HUDEP-2 (cell line): Measurements from ENCODE around the gene MMP8.

Source experiments
- DNase-seq, 76 experiments: peaks; one replicate each; lab custom pipeline; 2025; ENCODE audit not compliant: unreplicated experiment in 76 of 76; lab: John Stamatoyannopoulos, UW

MMP8 gene

DNA sequence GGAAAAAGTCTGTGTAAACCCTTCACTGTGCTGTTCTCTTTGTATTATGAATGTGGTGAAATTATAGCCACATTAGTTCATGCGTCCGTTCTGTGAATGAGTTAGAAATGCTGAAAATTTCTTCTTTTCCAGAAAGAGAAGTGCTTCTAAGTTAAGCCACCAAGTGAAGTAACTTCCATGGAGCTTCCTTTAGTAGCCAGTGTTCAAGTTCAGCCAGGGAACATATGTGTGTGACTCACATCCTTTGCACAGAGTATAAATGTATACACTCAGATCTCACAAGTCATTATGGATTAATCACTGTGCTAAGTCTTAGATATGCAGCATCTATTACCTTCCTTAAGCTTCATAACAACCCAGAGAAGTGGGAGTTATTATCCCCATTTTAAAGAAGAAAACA lies 3.1 kb upstream of the MMP8 start:
- no peak for DNase-seq

DNA sequence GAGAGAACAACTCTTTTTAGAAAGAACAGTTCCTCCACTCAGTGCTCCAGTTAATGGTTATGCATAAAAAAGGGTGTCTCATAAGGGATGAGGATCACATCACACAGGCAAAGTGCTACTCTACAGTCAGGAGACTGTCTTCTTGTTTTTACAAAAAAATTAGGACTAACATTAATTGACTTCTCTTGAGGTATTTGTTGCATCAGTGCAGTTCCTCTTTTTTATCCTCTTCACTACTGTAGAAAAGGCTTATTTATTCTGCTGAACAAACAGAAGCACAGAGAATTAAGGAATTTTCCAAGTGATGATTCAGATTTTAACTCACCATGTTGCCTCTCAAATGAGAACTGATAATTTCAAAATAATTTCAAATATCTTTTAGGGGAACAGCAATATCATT lies 1.9 kb downstream of the MMP8 start:
- DNase-seq, result no peak

DNA sequence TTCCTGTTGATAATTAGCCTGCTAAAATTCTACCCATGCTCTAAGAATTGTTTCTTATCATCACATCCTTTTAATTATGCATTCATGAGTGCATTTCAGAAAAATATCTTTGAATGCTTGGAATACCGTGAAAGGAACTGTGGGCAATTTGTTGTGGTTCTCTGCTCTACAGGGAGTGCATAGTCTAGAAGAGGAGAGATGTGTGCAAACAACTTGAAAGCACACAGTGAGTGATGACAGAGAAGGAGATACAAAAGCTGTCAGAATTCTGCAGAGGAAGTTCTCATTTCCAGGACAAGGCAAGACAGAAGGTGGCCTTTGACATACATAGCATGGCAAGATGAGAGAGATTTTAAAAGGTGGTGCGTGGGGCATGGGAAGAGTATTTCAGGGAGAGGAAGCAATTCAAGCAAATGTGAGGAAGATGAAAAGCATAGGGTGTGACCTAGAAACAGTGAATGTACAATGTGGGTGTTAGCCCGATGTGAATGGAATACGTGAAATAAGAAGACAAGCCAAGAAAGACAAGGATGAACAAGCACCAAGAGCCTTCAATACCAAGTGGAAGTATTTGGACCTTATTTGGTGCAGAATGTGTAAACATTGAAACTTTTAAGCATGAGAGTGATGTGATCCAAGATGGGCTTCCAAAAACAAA lies 5.0 kb downstream of the MMP8 start:
- DNase-seq, result no peak

DNA sequence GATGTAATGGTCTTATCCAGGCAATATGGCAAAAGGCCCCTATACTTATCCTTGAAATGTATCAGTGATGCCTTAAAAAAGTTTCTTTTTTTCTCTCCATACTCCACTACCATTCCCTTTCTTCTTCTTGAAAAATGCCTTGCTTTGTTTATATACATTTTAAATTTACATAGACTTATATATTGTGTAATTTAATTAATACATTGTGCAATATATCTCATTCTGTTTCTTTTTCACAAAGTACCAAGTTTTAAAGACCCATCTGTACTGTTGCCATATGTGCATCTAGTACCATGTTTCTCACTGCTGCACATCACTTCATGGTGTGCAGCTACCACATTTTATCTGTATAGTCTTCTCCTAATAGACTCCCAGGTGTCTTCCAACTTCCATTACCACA lies 7.5 kb downstream of the MMP8 start:
- DNase-seq, result no peak

DNA sequence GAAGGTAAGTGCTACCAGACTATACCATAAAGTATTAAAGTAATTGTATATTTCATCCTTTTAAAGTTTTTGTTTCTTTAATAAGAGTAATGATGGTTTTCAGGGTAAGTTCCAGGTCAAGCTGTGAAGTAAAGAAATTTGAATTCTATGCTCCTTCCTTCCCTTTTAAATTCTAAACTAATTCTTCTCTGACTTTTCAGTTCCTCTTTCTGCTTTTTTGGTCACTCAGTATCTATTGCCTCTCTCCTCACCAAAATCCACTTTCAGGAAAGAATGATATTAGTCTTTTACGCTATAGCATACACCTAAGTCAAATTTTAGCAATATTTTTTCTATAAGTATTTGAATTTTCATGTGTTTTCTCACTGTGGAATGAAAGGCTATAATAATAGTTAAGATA lies 8.2 kb downstream of the MMP8 start:
- DNase-seq, result no peak

DNA sequence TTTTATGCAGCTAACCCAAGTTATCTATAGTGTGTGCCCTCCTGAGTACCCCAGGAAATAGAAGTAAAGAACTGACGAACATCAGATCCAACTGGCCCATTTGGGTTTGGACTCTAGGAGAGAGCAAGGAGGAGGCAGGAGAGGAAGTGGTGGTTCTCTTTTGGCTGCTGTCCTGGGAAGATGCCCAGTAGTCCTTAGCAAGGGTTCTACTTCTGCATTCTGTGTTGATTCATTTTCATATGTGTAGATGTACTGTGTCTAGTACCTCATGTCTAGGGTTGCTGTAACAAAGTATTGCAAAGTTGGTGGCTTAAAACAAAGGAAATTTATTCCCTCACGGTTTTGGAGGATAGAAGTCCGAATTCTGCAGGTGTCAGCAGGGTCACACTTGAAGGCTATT lies 12.6 kb downstream of the MMP8 start:
- no peak for DNase-seq

DNA sequence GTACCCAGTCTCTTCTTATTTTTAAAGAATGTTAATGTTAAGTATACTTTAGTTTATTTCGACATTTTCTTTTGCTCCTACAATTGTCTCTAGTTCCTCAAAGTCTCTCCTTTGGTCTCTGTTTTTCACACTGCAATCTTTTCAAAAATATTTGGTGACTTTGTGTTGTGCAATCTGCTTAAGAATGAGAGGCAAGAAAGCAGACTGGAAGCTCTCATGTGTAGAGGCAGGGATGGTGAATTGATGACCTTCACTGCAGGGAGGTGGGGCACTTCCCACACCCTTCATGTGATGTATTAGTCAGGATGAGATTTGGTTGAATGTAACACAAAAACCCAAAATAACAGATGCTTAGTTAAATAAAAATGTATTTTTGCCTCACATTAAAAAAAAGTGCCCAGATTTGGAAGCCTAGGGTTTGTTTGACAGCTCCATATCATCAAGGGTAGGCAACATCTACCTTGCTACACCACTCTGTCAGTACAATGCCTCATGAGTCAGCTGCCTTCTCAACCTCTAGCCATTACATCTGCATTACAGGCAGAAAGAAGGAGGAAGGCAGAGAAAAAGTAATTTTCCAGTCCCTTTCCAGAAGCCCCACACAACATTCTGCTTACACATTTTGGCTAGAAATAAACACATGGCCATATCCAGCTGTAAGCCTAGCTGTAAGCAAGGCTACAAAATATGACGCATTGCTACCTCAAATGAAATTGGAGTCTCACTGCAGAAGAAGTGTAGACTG lies 15.4 kb downstream of the MMP8 start:
- no peak for DNase-seq

DNA sequence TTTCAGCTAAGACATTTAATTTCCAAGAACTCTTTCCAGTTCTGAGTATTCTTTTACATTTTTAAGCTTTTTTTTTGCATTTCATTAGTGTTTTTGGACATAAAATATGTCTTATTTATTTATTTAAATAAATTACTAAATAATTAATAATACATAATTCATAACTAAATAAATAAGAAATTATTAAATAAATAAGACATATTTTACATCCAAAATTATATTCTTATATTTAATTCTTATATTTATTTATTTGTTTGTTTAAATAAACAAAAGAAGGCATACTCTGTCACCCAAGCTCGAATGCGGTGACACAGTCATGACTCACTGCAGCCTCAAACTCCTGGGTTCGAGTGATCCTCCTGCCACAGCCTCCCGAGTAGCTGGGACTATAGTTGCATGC lies 16.1 kb downstream of the MMP8 start:
- no peak for DNase-seq

DNA sequence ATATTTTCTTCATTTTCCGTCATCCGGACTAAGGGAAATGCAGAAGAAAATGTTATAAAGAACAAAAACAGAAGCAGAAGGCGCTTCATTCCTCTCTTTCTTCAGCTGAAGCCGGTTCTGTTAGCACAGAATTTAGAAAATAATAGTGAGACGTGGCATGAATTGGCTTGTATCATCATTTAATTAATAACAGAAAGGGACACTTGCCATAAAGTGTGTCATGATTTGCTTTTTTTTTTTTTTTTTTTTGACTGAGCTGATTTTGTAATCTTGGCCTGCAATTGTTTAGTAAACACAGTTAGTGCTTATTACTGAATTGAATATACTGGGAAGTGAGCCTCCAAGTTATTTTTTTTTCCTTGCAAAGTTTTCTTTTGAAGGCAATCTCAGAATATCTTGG lies 19.1 kb downstream of the MMP8 start, which contains the start of gene MMP27:
Gene MMP27 (minus strand): TSS at position 144 of the 400 bp plus-strand sequence. CDS start 55 bp downstream, at position 89.
- no peak for DNase-seq

DNA sequence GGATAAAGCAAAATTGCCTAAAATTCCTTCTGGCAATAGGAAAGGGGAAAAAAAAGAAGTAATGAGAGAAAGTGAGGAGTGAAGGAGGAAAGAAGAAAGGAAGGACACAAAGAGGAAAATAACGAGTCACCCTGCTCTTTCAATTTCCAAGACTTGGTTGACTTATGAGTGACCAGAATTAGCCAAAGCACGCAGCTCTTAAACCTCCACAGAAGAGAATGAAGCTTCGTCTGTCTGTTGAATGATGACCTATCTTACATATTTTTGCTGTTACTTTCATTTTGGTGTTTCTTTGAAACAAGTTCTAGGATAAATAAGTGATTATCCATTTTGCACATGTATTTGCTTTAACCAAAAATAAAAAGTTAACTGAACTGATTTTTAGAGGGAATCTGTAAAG lies 19.9 kb downstream of the MMP8 start:
- DNase-seq, result no peak

DNA sequence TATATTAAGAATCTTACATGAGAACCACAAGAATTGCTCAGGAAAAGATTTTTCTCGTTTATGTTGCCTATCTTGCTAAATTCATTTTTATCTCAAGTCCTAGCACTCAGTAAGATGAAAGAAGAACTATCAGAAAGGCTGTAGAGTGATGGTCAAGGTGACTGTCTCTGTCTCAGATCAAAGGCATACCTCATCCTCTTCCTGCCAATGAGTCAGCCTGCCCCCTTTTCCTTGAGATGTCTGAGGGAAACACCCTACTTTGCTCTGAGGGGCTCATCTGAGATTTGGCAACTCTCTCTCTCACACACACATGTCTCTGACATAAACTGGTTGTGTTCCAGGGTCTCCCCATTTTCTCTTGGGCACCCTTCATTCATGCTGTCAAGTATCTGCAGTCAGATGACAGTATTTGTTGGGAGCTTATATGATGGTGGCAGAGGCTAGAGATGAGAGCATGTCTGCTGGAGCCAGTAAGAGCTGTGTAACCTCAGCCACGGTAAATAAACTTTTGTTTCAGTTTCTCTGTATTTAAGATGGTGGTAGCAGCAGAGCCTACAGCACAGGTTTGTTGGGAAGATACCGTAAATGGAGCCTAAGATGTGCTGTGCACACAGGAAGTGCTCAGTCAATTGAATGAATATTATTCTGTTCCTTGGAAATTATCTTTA lies 20.8 kb downstream of the MMP8 start:
- no peak for DNase-seq

DNA sequence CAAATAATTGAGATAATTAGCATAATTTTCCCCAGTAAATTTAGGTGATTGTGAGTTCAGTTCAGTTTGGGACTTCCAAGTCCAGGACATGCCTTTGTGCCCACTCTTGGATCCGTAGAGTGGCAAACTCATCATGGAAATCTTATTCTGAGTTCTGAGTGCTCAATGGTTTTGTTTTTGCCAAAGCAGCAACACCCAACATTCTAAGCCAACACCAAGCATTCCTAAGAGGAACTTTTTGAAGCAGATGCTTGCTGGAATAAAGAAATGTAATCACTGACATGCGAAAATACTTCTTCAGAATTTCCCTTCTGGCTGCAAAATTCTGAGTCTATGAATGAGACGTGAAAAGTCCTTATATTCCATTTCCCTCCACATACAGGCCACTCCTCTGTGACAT lies 29.6 kb downstream of the MMP8 start:
- no peak for DNase-seq

DNA sequence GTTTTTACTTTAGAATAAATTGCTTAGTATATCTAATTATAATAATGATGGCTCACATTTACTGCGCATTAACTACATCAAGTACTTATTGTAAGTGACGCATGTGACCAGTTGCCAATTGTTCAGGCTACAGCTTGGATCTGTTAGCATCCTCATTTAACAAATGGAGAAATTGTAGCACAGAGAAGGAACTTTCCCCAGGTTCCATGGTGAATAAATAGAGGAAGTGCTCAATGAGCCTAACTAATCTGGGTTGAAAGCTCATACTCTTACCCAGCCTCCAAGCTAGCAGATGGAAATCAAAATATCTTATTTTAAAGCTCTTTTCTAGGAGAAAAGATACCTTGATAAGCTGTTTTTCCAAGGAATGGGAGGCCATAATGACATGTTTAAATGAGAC lies 39.0 kb downstream of the MMP8 start:
- DNase-seq, result no peak

DNA sequence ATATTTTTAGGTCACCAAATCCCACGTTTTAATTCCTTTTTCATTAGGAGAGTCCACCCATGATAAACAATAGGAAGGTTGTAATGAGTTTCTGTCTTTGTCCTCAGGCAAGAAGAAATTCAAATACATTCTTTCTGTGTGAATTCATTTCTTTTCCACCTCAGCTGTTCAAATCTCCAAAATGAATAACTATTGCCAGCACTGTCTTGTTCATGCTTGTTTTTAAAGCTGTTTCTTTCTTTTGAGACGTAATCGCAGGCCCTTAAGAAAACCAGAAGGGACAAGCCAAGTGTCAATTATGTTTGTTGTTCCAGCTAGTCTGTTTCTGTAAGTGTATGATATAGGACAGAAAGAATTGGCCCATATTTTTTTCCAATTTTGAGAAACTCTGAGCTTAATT lies 39.4 kb downstream of the MMP8 start:
- no peak for DNase-seq

DNA sequence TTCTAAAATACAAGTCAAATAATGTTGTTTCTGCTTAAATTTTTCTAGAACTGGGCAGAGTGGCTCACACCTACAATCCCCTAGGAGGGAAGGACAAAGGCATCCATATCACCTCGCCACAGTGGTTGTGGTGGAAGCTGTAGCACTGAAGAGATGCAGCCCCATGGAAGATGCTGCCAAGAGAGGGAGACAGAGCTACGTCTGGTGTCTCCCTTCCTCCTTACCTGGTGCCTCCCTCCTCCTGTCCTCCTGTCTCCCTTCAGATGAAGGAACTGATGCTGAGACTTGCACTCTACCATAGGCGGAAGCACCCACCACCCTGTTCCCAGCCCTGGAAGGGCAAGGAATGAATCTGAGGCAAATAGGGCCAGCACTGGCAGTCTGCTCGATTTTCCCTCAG lies 41.5 kb downstream of the MMP8 start:
- no peak for DNase-seq

DNA sequence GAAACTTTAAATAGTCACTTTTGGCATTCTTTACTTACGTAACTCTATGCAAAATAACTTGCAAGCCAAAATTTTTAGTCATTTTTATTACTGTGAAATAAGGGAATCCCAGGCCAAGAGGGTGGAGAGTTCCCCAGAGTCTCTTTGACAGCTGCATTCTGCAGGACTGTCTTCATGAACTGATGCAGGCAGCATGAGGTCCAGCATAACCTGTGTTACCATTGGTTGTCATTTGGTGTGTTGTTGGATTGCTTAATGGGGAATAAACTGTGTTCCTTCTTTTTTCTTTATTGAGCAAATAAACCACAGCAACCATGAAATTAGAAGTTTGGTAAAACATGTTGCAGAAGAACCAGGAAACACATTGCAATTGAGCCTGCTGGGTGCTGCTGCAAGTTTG lies 43.8 kb downstream of the MMP8 start:
- DNase-seq, result no peak

DNA sequence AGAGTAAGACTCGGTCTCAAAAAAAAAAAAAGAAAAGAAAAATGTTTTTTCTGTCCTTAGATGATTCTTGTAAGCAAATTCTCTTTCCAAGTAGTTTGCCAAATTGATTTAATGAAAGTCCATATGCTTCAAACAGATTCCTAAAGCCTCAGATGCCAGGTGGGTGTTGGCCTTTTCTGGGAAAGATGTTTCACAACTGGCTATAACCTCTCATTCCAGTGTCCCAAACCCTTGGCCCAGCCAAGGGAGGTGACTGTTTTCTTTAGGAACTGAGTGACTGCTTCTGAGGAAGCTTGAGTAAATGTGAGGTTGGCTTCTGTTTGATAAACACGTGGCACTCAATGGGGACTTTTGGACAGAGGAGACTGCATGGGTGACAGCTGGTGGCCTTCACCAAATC lies 46.7 kb downstream of the MMP8 start:
- DNase-seq, result no peak

DNA sequence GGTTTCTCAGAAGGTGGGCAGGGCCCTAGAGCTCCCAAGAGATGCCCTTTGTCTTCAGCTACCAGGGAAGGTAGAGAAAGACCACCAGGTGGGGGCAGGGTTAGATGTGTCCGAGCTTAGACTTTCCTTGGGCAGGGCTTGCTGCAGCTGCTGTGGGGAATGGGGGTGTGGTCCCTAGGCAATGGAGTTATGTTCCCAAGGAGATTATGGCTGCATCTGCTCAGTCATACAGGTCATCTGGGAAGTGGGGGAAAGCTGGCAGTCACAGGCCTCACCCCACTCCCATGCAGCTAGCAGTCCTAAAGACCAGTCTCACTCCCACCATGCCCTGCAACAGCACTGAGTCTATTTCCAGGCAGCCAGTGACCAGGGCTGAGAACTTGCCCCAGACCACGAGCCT lies 48.7 kb downstream of the MMP8 start:
- DNase-seq, result no peak

DNA sequence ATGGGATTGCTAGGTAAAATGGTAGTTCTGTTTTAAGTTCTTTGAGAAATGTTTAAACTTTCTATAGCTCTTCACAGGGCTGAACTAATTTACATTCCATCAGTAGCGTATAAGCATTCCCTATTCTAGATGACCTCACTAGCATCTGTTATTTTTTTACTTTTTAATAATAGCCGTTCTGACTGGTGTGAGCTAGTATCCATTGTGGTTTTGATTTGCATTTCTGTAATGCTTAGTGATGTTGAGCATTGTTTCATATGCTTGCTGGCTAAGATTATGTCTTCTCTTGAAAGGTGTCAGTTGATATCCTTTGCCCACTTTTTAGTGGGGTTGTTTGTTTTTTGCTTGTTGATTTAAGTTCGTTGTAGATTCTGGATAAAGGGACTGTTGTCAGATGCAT lies 55.1 kb downstream of the MMP8 start:
- DNase-seq, result no peak

DNA sequence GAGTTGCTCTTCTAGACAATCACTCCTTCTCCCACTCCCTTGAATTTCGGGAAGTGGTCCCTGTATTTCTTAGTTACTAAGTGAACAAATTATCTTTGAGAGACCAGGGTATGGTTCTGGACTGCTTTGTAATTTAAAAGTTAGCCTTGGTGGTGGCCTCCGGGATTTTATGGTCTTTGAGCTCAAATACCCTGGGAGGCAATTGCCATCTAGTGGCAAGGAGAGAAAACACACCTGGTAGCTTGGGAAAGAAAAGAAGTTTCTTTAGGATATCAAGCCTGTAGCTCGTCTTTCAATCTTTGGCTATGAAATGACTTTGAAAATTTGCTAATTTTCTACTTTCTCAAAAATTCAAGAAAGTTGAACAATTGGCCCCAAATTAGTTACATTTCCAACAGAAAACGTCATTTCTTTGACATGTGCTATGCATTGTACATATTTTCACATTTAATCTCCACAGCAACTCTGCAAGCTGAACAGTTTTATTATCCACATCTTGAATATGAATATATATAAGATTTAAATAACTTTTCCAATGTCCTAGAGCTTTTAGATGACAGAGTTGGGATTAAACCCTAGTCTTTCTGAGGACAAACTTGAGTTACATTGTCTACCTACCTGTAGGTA lies 58.3 kb downstream of the MMP8 start:
- peak in 8 of 76 experiments; percentile 1 to 17 (median 6) for DNase-seq

DNA sequence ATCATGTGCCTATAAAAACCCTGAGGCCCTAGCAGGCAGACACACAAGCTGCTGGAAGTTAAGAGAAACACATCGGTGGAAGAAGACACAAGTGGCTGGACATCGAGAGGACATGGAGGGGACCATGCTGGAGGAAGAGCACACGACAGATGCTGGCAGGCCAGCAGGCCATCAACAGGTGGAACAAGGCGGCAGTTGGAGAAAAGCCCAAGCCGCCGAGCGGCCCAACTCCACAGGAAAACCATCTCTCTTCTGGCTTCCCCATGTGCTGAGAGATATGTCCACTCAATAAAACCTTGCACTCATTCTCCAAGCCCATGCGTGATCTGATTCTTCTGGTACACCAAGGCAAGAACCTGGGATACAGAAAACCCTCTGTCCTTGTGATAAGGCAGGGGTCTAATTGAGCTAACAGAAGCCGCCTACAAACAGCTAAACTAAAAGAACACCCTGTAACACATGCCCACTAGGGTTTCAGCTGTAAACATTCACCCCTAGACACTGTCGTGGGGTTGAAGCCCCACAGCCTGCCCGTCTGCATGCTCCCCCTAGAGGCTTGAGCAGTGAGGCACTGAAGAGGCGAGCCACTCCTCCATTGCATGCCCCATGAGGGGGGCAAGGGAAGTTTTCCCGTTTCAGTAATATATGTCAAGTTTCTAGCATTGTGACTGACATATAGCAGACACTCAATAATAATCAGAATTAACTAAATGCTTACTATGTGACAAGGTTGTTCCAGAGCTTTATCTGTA lies 60.6 kb downstream of the MMP8 start:
- DNase-seq, result peak in 5 of 76 experiments; percentile 2 to 16 (median 4)
